Mammary epithelial cell (primary cell): Measurements from ENCODE around the gene PIGL.

Source experiments
- CTCF ChIP-seq, 2 donors: IDR thresholded peaks in 1 of 2; conservative IDR thresholded peaks in 1 of 2; 2 replicates each; pipeline ENCODE4 v1.5.1; 2011 to 2012; ENCODE audit warnings: inconsistent platforms in 2 of 2, low read length in 2 of 2, mild to moderate bottlenecking in 2 of 2, control low read depth in 1 of 2, low read depth in 1 of 2; ENCODE audit not compliant: insufficient read depth in 1 of 2; ENCODE audit errors: extremely low read depth in 1 of 2
- EZH2 ChIP-seq: IDR thresholded peaks from 2 replicates; pipeline ENCODE4 v1.6.1; 2012; ENCODE audit warnings: low read length, inconsistent platforms, borderline replicate concordance

GRCh38 chr17:16191604-16192003 is 25.4 kb upstream of the PIGL start:
- TF ChIP-seq CTCF (conservative IDR thresholded peaks at IDR 0.05 in 1 of 2, IDR thresholded peaks at IDR 0.05 in 1 of 2; ENCODE audit: extremely low read depth in 1 of 2, insufficient read depth in 1 of 2, low read depth in 1 of 2, low read length in 2 of 2) (no peak), EZH2 (no peak)
